IMR-90 (cell line): ENCODE results near the gene TBC1D1. TPM values are rescaled to one million over a fixed set of nuclear protein-coding genes. Genes with fewer than 3 reads are reported as not detected.

Source experiments
- ATAC-seq: fragments of 200-7000 bp; cut with Tn5 transposase; 2 replicates; pipeline ENCODE4 v1.9.1; 2020; ENCODE audit warnings: low read depth, mild to moderate bottlenecking, moderate library complexity
- BruUV-seq: library from RNA; stranded (reverse); fragments of 400-500 nt; replicated peaks from 2 replicates; lab custom pipeline; 2021; lab: Mats Ljungman, UMichigan
- CTCF ChIA-PET: fragments of 300-600 bp; formaldehyde crosslinking; extraction: SDS; loops from one replicate; lab custom pipeline; 2021; ENCODE audit warnings: antibody characterized with exemption; lab: Yijun Ruan, JAX
- POLR2A ChIA-PET: fragments of 300-600 bp; sonication (Branson Sonifier 250); formaldehyde crosslinking; loops from one replicate; lab custom pipeline; 2022; ENCODE audit warnings: antibody characterized with exemption; ENCODE audit not compliant: unreplicated experiment; lab: Charles Lee
- DNase-seq: peaks from one replicate; pipeline ENCODE4 v3.0.0; 2013
- H2AFZ ChIP-seq: replicated peaks from 2 replicates; pipeline ENCODE3; 2013; ENCODE audit warnings: low read length, mild to moderate bottlenecking; ENCODE audit not compliant: poor library complexity
- H2AK5ac ChIP-seq: 2 replicates; pipeline ENCODE4 v1.6.1; 2013; ENCODE audit warnings: low read depth, low read length, inconsistent platforms
- H2AK9ac ChIP-seq: replicated peaks from 2 replicates; pipeline ENCODE3; 2013; ENCODE audit warnings: mild to moderate bottlenecking, low read depth, low read length, moderate library complexity; ENCODE audit not compliant: poor library complexity
- H2BK120ac ChIP-seq: 2 replicates; pipeline ENCODE4 v1.6.1; 2013; ENCODE audit warnings: low read depth, low read length, inconsistent platforms
- H2BK15ac ChIP-seq: 3 replicates; pipeline ENCODE4 v1.6.1; 2013; ENCODE audit warnings: low read depth, low read length, inconsistent platforms
- H2BK20ac ChIP-seq: 2 replicates; pipeline ENCODE4 v1.6.1; 2013; ENCODE audit warnings: low read depth, mild to moderate bottlenecking, inconsistent platforms, low read length, moderate library complexity
- H2BK5ac ChIP-seq: 2 replicates; pipeline ENCODE4 v1.6.1; 2013; ENCODE audit warnings: mild to moderate bottlenecking, low read depth, low read length, inconsistent platforms; ENCODE audit not compliant: poor library complexity, severe bottlenecking
- H3K14ac ChIP-seq: replicated peaks from 2 replicates; pipeline ENCODE4 v1.6.1; 2013; ENCODE audit warnings: low read depth, low read length, inconsistent platforms
- H3K18ac ChIP-seq: 2 replicates; pipeline ENCODE4 v1.6.1; 2013; ENCODE audit warnings: low read depth, low read length, control low read depth
- H3K23ac ChIP-seq: 2 replicates; pipeline ENCODE4 v1.6.1; 2013; ENCODE audit warnings: low read depth, low read length, inconsistent platforms
- H3K27ac ChIP-seq: 2 replicates; pipeline ENCODE4 v1.5.1; 2013; ENCODE audit warnings: mild to moderate bottlenecking, control low read depth, low read length; ENCODE audit not compliant: insufficient read depth
- H3K27me3 ChIP-seq: 2 replicates; pipeline ENCODE4 v1.6.1; 2013; ENCODE audit warnings: low read length; ENCODE audit not compliant: control insufficient read depth, insufficient read depth
- H3K36me3 ChIP-seq: 2 replicates; pipeline ENCODE4 v1.6.1; 2013; ENCODE audit warnings: low read length, mixed read lengths; ENCODE audit not compliant: control insufficient read depth, insufficient read depth
- H3K4ac ChIP-seq: 2 replicates; pipeline ENCODE4 v1.6.1; 2013; ENCODE audit warnings: low read depth, low read length, inconsistent platforms
- H3K4me1 ChIP-seq: 2 replicates; pipeline ENCODE4 v1.6.1; 2013; ENCODE audit warnings: low read length, mixed read lengths; ENCODE audit not compliant: control insufficient read depth, insufficient read depth
- H3K4me2 ChIP-seq: 2 replicates; pipeline ENCODE4 v1.6.1; 2013; ENCODE audit warnings: low read depth, mild to moderate bottlenecking, control low read depth, low read length, moderate library complexity
- H3K4me3 ChIP-seq: 2 replicates; pipeline ENCODE4 v1.5.1; 2013; ENCODE audit warnings: low read depth, mild to moderate bottlenecking, control low read depth, low read length, moderate library complexity; ENCODE audit not compliant: insufficient read depth
- H3K56ac ChIP-seq: 2 replicates; pipeline ENCODE4 v1.6.1; 2013; ENCODE audit warnings: low read length, inconsistent platforms; ENCODE audit not compliant: insufficient read depth; ENCODE audit errors: extremely low read depth
- H3K79me1 ChIP-seq, 2 experiments: 2 replicates each; pipeline ENCODE4 v1.6.1; 2013; ENCODE audit warnings: low read length in 2 of 2, inconsistent platforms in 1 of 2, low read depth in 1 of 2
- H3K9ac ChIP-seq: 2 replicates; pipeline ENCODE4 v1.6.1; 2013; ENCODE audit warnings: low read depth, low read length, control low read depth
- H3K9me1 ChIP-seq: 2 replicates; pipeline ENCODE4 v1.6.1; 2013; ENCODE audit warnings: low read length, inconsistent platforms; ENCODE audit not compliant: insufficient read depth
- H3K9me3 ChIP-seq: 2 replicates; pipeline ENCODE4 v1.6.1; 2013; ENCODE audit warnings: low read length; ENCODE audit not compliant: control insufficient read depth, insufficient read depth
- H4K20me1 ChIP-seq: 2 replicates; pipeline ENCODE4 v1.6.1; 2013; ENCODE audit warnings: low read length, inconsistent platforms; ENCODE audit not compliant: insufficient read depth
- H4K5ac ChIP-seq: 2 replicates; pipeline ENCODE4 v1.6.1; 2013; ENCODE audit warnings: mild to moderate bottlenecking, low read depth, low read length, control low read depth
- H4K8ac ChIP-seq, 2 experiments: 2 replicates each; pipeline ENCODE4 v1.6.1; 2013; ENCODE audit warnings: low read depth in 2 of 2, low read length in 2 of 2, control low read depth in 1 of 2, inconsistent platforms in 1 of 2
- H4K91ac ChIP-seq: 2 replicates; pipeline ENCODE4 v1.6.1; 2013; ENCODE audit warnings: low read depth, low read length, inconsistent platforms; ENCODE audit not compliant: insufficient read depth
- BHLHE40 ChIP-seq: fragments of 150-350 bp; IDR thresholded peaks from 2 replicates; pipeline ENCODE4 v1.6.1; 2016; ENCODE audit warnings: mild to moderate bottlenecking, low read depth, low read length
- CEBPB ChIP-seq: IDR thresholded peaks from 2 replicates; pipeline ENCODE4 v1.6.1; 2012; ENCODE audit warnings: low read depth, low read length, improper control_type of control experiment
- CHD1 ChIP-seq: IDR thresholded peaks from 2 replicates; pipeline ENCODE4 v1.6.1; 2012; ENCODE audit warnings: low read depth, low read length, improper control_type of control experiment
- FOS ChIP-seq: fragments of 150-350 bp; IDR thresholded peaks from 2 replicates; pipeline ENCODE4 v1.6.1; 2016; ENCODE audit warnings: low read depth, low read length
- MAFK ChIP-seq: IDR thresholded peaks from 2 replicates; pipeline ENCODE4 v1.6.1; 2012; ENCODE audit warnings: low read depth, low read length, improper control_type of control experiment
- MAZ ChIP-seq: IDR thresholded peaks from 2 replicates; pipeline ENCODE4 v1.6.1; 2012; ENCODE audit warnings: low read depth, mild to moderate bottlenecking, low read length, improper control_type of control experiment, moderate library complexity, borderline replicate concordance
- MXI1 ChIP-seq: IDR thresholded peaks from 2 replicates; pipeline ENCODE4 v1.6.1; 2012; ENCODE audit warnings: low read depth, mild to moderate bottlenecking, low read length, moderate library complexity, borderline replicate concordance
- NFE2L2 ChIP-seq: fragments of 150-350 bp; IDR thresholded peaks from 2 replicates; pipeline ENCODE4 v1.6.1; 2016; ENCODE audit warnings: low read depth, mild to moderate bottlenecking, low read length
- RCOR1 ChIP-seq: IDR thresholded peaks from 2 replicates; pipeline ENCODE4 v1.6.1; 2012; ENCODE audit warnings: mild to moderate bottlenecking, low read length, improper control_type of control experiment; ENCODE audit not compliant: insufficient replicate concordance
- WGBS, 2 experiments: methylation state at CpG; one replicate each; pipeline versions ENCODE4 v1.1.5 to v1.1.7; 2013; ENCODE audit warnings: missing lambda C conversion rate in 2 of 2; ENCODE audit not compliant: insufficient read length in 1 of 2; ENCODE audit errors: extremely low coverage in 2 of 2; 5-methylcytosine and 5-hydroxymethylcytosine counted together
- dilution Hi-C: fragments of 300-500 bp; cut with HindIII; formaldehyde crosslinking; loops from one replicate; pipeline ENCODE4 v1.14.3; 2018; ENCODE audit warnings: low sequenced_read_pairs; ENCODE audit not compliant: unreplicated experiment
- in situ Hi-C: fragments of 300-500 bp; cut with MboI; formaldehyde crosslinking; loops from 3 replicates; pipeline ENCODE4 v1.14.3; 2019; ENCODE audit warnings: low sequenced_read_pairs, inconsistent platforms, mixed read lengths
- intact Hi-C: fragments of 100-400 bp; cut with micrococcal nuclease; formaldehyde crosslinking; loops from 2 replicates; pipeline ENCODE4 v1.10.0; 2022
- polyA plus RNA-seq, 3 experiments: library from polyadenylated mRNA; depleted of rRNA; stranded (reverse); fragments of >200 nt; gene quantifications; 2 replicates each; pipeline ENCODE4 v1.2.3, GENCODE V29; 2012; ENCODE audit warnings: low replicate concordance in 1 of 3
- total RNA-seq: library from RNA; depleted of rRNA; stranded (reverse); fragments of >200 nt; gene quantifications from 2 replicates; pipeline ENCODE4 v1.2.3, GENCODE V29; 2012
- TF ChIP-seq, protein P1 (sequence below): conservative IDR thresholded peaks from 2 replicates; pipeline ENCODE4 v1.5.1; 2012; ENCODE audit warnings: mild to moderate bottlenecking, low read depth, low read length, improper control_type of control experiment
- TF ChIP-seq, protein P2 (sequence below): fragments of 150-350 bp; IDR thresholded peaks from 2 replicates; pipeline ENCODE4 v1.6.1; 2017; ENCODE audit warnings: mild to moderate bottlenecking, antibody characterized with exemption, low read length, low read depth

Gene TBC1D1
- total and polyA plus RNA-seq, 2 of the 4 experiments (the other 2 are of a cell fraction) = 42.4 to 104 TPM

DNA sequence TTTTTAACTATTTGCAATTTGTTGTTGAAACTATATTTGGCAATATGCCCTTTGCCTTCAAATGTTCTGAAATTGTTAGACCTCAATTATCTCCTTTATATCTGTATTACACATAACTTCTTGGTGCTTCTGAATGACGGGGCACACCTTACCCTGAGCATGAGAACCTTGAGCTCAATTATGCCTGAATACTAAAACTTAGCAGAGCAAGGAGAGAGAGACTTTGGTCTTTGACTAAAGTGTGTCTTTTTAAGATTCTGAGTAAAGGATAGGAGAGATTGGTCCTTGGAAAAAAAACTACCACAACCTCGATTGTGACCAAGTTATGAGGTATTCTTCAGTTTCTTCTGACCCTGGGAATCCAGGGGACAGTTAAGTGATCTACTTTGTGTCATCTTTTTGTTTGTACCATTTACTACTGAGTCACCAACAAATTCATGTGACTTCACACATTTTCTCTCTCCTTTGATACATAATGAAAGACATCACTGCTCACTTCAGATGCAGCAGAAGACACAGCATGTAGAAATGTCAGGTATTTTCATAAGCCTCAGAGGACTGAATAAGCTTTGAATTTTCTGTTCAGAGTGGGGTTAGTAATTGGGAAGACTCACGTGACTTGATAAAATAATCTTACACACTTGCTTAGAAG, 120.8 kb downstream of the TBC1D1 start:
- Histone ChIP-seq H3K9ac (no peak overlapping the region), H2BK20ac (no peak overlapping the region), H4K5ac (no peak overlapping the region), H3K4me2 (no peak overlapping the region), H3K18ac (no peak overlapping the region), H2AK5ac (no peak overlapping the region), H3K79me1 (peaks cover 26 to 41% of the 10 kb centered on the region in 2 experiments), H2BK5ac (no peak overlapping the region), H3K14ac (no peak overlapping the region), H2BK120ac (no peak overlapping the region), H4K91ac (no peak overlapping the region), H3K4me3 (no peak overlapping the region), H2AFZ (no peak overlapping the region), H3K56ac (no peak overlapping the region), H3K4me1 (peaks cover 9% of the 10 kb centered on the region; the same call in 1 of the 2 replicates), H2AK9ac (no peak overlapping the region), H3K9me1 (peaks cover 12% of the 10 kb centered on the region), H2BK15ac (no peak overlapping the region), H3K9me3 (no peaks in the 10 kb centered on the region), H3K4ac (no peak overlapping the region), H3K23ac (no peak overlapping the region), H4K8ac (no peak overlapping the region), H4K20me1 (no peaks in the 10 kb centered on the region; the same call in 1 of the 2 replicates), H3K36me3 (peaks cover 6% of the 10 kb centered on the region), H3K27me3 (no peaks in the 10 kb centered on the region), H3K27ac (no peak overlapping the region)
- dilution Hi-C loops = no loop called here
- no peak for ATAC-seq
- no CpG with 5 or more reads among the region's 3 CpGs for WGBS, 2 experiments
- TF ChIP-seq MXI1 = no peak
- TF ChIP-seq MAFK = no peak
- no peak for TF ChIP-seq MAZ
- TF ChIP-seq BHLHE40 = no peak
- no peak for TF ChIP-seq FOS
- TF ChIP-seq, protein P1, sequence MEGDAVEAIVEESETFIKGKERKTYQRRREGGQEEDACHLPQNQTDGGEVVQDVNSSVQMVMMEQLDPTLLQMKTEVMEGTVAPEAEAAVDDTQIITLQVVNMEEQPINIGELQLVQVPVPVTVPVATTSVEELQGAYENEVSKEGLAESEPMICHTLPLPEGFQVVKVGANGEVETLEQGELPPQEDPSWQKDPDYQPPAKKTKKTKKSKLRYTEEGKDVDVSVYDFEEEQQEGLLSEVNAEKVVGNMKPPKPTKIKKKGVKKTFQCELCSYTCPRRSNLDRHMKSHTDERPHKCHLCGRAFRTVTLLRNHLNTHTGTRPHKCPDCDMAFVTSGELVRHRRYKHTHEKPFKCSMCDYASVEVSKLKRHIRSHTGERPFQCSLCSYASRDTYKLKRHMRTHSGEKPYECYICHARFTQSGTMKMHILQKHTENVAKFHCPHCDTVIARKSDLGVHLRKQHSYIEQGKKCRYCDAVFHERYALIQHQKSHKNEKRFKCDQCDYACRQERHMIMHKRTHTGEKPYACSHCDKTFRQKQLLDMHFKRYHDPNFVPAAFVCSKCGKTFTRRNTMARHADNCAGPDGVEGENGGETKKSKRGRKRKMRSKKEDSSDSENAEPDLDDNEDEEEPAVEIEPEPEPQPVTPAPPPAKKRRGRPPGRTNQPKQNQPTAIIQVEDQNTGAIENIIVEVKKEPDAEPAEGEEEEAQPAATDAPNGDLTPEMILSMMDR = no peak
- TF ChIP-seq NFE2L2 = no peak
- no peak for TF ChIP-seq RCOR1
- TF ChIP-seq CHD1 = no peak
- TF ChIP-seq, protein P2, sequence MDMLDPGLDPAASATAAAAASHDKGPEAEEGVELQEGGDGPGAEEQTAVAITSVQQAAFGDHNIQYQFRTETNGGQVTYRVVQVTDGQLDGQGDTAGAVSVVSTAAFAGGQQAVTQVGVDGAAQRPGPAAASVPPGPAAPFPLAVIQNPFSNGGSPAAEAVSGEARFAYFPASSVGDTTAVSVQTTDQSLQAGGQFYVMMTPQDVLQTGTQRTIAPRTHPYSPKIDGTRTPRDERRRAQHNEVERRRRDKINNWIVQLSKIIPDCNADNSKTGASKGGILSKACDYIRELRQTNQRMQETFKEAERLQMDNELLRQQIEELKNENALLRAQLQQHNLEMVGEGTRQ = no peak
- no peak for TF ChIP-seq CEBPB
- intact Hi-C loops = no loop called here
- DNase-seq = no peak
- in situ Hi-C loops = no loop called here
- CTCF ChIA-PET = no interaction called here
- POLR2A ChIA-PET = no interaction called here
- no TSS peak for BruUV-seq
